ENCODE measurements around the gene FAM120A.
"Not testable (repeated sequence)": the region's sequence is repeated elsewhere in the genome, so short reads cannot be mapped to it uniquely, and the experiment has no call there.

The FAM120A gene

DNA sequence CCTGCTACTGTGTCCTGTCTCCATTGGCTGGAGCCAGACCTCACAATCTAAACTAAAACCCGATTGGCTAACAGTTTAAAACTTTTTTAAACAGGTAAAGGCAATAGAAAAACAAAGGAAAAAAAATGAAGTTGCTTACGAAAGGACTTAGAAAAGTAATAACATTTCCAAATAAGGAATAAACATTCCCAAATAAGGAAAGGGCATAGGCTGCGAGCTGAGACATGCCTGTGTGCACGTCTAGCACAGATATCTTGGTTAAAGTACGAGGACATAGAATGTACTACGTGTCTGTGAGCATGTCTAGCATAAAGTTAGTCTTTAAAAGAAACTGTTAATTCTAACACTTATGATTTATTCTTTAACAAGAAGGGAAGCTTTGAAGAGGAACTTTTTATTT, 15.3 kb upstream of the FAM120A start:
- Mint-ChIP-seq H3K4me3 (no peak overlapping the region), H3K9me3 (no peaks in the 10 kb centered on the region), H3K27ac (no peak overlapping the region), H3K27me3 (no peaks in the 10 kb centered on the region), H3K4me1 (peaks cover 6% of the 10 kb centered on the region), H3K36me3 (peaks cover 9% of the 10 kb centered on the region)
- ATAC-seq = no peak

DNA sequence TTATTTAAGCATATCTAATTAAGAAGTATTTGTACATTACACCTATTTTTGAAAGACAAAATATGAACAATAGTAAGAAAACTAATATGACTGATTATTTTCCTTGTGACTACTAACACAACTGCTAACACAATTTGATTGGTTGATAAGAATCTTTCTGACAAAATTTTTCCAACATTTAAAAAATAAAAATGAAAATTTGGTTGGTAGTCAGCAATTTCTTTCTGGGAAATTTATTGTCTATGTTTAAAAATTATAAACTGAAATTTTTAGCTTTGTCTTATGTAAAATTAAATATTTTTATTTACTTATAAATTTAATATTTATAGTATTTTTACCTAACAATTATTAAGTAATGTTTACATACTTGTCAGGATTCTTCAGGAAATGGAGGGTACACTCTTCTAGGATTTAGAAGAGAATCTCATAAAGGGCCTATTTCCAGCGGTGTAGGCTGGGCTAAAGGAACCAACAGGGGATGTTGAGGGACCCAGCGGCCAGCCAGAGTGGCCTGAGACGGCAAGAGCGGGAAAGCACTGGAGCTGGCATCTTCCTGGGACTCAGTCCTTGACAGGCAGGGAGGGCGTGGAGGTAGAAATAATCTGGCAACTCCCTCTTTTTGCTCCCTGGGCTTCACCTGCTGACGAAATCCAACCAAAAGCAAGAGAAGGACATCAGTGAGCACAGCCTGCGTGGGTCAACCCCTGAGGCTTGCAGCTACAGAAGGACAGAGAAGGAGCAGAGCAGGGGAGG, 14.7 kb upstream of the FAM120A start:
- Mint-ChIP-seq H3K27ac (no peak overlapping the region), H3K36me3 (peaks cover 9% of the 10 kb centered on the region), H3K4me1 (peaks cover 6% of the 10 kb centered on the region)

DNA sequence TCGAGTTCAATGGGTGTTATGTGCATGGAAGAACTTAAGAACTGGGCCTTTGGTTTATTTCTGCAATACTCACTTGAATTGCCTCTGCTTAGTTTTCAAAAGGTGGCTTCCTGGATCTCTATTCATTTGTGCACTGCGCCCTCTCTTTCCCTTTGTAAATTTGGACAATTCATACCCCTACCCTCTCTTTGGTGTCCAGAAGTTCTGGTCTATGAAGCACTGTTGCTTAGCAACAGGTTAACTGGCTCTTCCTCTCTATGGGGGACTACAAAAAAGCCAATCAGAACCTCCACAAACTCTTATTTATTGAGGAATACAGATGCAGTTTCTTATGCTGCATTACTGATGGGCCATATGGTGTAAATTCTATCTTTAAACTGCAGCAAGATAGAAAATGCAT, 13.5 kb upstream of the FAM120A start:
- Mint-ChIP-seq H3K27me3 (no peaks in the 10 kb centered on the region), H3K27ac (no peak overlapping the region), H3K36me3 (peaks cover 9% of the 10 kb centered on the region), H3K9me3 (no peaks in the 10 kb centered on the region), H3K4me1 (peaks cover 4% of the 10 kb centered on the region), H3K4me3 (no peak overlapping the region)
- ATAC-seq = no peak

More for the DNA sequence above, 14.7 kb upstream of the FAM120A start:
- Mint-ChIP-seq H3K27me3 (no peaks in the 10 kb centered on the region), H3K4me3 (no peak overlapping the region), H3K9me3 (no peaks in the 10 kb centered on the region)
- no peak for ATAC-seq

DNA sequence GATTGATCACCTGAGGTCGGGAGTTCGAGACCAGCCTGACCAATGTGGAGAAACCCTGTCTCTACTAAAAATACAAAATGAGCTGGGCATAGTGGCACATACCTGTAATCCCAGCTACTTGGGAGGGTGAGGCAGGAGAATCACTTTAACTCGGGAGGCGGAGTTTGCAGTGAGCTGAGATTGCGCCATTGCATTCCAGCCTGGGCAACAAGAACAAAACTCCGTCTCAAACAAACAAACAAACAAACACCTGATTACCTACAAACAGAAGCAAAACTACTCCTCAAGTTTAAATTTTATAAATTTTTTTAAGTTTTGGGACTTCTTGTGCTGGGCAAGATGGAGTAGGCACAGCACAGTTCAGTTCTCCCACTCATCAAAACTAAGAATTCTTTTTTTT, 12.2 kb upstream of the FAM120A start:
- H3K4me3 Mint-ChIP-seq, ATAC-seq, H3K27me3 Mint-ChIP-seq, H3K4me1 Mint-ChIP-seq, H3K9me3 Mint-ChIP-seq, H3K36me3 Mint-ChIP-seq, H3K27ac Mint-ChIP-seq: not testable (repeated sequence)

DNA sequence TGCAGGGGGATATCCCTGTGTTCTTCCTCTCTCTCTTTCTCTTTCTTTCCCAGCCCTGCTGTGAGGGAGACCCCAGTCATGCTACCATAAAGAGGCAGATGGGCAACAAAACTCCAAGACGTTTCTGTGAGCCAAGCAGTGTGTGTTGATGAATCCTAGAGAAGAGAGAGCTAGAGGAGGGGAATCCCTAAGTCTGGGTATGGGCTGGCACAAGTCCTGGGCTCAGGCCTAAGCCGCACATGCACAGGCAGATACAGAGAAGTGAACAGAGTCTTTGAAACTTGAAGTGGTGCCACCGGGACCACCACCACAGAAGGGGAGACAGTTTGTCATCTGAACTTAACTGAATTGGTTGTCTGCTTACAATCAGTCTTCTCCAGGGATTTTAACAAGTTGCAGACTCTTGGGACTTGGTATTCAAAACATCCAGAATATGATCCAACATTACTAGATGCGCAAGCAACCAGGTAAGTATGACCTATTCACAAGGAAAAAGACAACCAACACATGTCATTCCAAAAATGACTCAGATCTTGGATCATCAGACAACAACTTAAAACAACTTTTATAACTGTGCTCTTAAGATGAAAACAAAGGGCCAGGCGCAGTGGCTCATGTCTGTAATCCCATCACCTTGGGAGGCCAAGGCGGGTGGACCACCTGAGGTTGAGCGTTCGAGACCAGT, 10.4 kb upstream of the FAM120A start:
- no peaks in the 10 kb centered on the region for H3K27me3 Mint-ChIP-seq
- H3K9me3 Mint-ChIP-seq = no peaks in the 10 kb centered on the region
- no peaks in the 10 kb centered on the region for H3K4me1 Mint-ChIP-seq
- H3K27ac Mint-ChIP-seq = no peak overlapping the region
- peaks cover 4% of the 10 kb centered on the region for H3K36me3 Mint-ChIP-seq
- ATAC-seq = no peak
- no peak overlapping the region for H3K4me3 Mint-ChIP-seq

DNA sequence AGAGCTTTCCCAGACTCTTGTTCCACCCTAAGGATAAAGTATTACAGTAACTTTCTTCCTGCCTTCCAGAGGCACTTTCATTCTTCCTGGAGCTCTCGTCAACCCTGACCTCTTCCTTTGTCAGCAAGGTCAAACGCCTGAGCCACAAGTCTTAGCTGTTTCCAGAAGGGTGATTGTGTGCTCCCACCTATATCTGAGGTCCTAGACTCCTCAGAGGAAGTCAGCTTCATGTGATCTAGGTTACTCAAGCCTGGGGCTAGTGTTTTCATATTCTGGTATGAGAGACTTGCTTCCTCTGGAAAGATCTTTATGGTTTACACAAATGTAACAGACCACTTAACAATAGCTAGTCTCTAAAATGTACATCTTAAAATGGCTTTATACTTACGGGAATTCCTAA, 5.4 kb upstream of the FAM120A start:
- Mint-ChIP-seq H3K9me3 (no peaks in the 10 kb centered on the region), H3K4me3 (no peak overlapping the region), H3K36me3 (peaks cover 23% of the 10 kb centered on the region), H3K27ac (no peak overlapping the region), H3K27me3 (no peaks in the 10 kb centered on the region), H3K4me1 (no peaks in the 10 kb centered on the region)
- no peak for ATAC-seq

DNA sequence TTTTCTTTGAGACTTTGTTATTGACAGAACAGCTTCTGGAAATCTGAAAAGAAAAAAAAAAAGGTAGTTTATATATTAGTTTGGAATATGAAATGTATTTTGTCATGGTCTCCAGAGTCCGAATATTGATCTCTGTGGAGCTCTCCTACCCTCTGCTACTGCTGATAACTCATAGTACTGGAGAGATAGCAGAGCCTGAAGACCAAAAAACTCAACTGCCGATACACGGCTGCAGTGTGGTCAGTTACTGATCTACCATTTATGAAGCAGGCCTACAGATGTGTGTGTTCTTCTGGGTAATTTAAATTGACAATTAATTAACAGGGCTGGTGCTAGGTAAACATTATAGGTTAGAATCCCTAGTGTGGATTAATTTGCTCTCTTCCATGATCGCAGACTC, 3.8 kb upstream of the FAM120A start:
- peaks cover 23% of the 10 kb centered on the region for H3K36me3 Mint-ChIP-seq
- no peaks in the 10 kb centered on the region for H3K4me1 Mint-ChIP-seq
- no peak for ATAC-seq
- H3K9me3 Mint-ChIP-seq = no peaks in the 10 kb centered on the region
- H3K27me3 Mint-ChIP-seq = no peaks in the 10 kb centered on the region
- no peak overlapping the region for H3K27ac Mint-ChIP-seq
- H3K4me3 Mint-ChIP-seq = no peak overlapping the region

DNA sequence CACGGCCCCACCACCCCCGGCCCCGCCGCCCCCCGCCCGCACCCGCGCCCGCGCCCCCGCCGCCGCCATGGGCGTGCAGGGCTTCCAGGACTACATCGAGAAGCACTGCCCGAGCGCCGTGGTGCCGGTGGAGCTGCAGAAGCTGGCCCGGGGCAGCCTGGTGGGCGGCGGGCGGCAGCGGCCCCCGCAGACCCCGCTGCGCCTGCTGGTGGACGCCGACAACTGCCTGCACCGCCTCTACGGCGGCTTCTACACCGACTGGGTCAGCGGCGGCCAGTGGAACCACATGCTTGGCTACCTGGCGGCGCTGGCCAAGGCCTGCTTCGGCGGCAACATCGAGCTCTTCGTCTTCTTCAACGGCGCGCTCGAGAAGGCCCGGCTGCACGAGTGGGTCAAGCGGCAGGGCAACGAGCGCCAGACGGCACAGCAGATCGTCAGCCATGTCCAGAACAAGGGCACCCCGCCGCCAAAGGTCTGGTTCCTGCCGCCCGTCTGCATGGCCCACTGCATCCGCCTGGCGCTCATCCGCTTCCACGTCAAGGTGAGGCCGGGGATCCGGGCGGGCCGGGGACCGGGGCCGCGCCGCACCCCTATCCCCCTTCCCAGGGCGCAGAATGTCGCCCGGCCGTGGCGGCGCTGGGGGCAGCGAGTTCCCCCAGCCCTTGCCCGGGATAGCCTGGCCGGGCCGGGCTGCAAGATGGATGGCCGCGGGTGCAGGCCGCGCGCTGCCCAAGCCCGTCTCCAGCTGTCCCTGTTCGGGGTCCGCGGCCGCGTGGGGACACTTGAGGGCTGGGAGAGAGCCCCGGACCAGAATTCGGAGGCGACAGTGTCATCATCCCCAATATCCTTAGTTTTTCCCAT, 594 bp downstream of the FAM120A start:
- Mint-ChIP-seq H3K27ac (peak overlapping the region; percentile 86), H3K36me3 (peaks cover 16% of the 10 kb centered on the region), H3K27me3 (no peaks in the 10 kb centered on the region), H3K9me3 (no peaks in the 10 kb centered on the region), H3K4me3 (peak overlapping the region; percentile 92), H3K4me1 (peaks cover 26% of the 10 kb centered on the region)
- ATAC-seq = peak; percentile 50

DNA sequence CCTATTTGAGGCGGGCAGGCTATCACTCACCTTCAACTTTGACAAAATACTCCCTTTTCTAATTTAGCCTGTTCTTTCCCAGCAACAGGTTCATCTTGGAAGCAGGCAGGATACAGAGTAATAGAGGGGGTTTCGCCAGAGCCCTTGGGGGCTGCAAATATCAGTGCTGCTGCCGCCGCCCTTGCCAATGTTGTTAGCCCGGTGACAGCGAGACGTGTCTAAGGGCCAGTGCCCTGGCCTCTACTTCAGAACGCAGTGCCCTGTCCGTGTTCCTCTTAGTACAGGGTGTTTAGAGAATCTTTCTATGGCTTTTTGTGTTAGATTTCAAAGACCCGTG, 1.2 kb downstream of the FAM120A start:
- no peak for ATAC-seq
- peaks cover 12% of the 10 kb centered on the region for H3K36me3 Mint-ChIP-seq

DNA sequence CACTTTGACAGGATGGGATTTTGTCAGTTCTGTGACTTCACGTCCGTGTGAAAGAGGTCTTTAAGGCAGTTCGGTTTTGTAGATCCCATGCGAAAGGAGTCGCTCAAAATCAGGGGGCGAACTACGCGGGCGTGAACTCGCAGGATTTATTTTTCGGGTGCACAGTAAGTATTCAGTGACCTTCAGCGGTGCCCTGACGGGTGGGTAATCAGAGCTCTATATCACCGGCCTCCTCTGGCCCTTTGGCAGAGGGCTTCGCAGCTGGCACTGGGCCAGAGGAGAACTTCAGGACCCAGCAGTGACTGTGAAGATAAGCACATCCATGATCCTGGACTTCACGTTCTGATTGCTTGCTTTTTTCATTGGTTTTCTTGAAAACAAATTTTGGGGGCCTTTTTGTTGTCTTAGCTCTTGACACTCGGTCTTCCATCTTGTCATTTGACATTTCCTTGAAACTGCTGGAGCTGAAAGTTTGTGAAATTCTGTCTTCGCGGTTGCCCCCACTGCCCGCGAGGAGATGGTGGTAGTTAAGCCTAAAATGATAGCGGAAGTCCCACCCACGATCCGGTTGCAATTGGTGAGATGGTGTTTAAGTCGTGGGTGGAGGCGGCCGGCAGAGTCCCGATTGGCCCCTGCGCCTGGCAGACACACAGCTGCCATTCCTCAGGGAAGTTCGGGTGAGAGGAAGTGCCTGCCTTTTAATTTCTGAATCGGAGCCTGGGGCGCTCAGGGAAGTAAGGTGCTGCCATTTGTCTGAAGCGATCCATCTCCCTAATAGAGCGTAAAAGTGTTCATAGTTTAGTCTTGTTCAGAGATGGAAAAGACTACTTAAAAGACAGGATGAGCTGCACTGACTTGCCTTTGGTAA, 1.8 kb downstream of the FAM120A start, which contains the start of gene FAM120AOS:
TSS of gene FAM120AOS (minus strand) at position 535 of the 868 bp plus-strand sequence. CDS start 872 bp downstream, outside the sequence.
- Mint-ChIP-seq H3K4me3 (peak within 1 kb of the TSS; percentile 92), H3K27me3 (no peaks in the 10 kb centered on the region), H3K4me1 (peaks cover 38% of the 10 kb centered on the region), H3K36me3 (peaks cover 15% of the 10 kb centered on the region), H3K27ac (peak within 1 kb of the TSS; percentile 86), H3K9me3 (no peaks in the 10 kb centered on the region)
- ATAC-seq = peak; percentile 84

More for the DNA sequence above, 1.2 kb downstream of the FAM120A start:
- Mint-ChIP-seq H3K27ac (peak overlapping the region; percentile 86), H3K4me3 (peak overlapping the region; percentile 92), H3K9me3 (no peaks in the 10 kb centered on the region), H3K27me3 (no peaks in the 10 kb centered on the region), H3K4me1 (peaks cover 32% of the 10 kb centered on the region)

DNA sequence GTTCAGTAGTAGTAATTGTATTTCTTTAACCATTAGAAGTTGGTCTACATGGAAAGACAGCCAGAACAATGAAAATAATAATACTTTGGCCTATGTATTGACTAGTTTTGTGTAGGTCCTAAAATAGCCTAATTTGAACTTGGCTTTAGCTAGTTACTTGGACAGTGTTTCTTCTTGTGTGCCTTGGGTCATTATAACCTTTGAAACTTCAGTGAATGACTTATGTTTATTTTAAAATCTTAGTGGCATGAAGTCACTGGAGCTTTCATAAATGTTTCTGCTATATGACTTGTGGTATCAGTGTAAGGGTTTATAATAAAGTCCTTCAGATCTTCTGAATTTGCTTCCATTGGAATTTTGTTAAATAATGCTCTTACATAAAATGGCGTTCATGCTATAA, 4.5 kb downstream of the FAM120A start:
- no peaks in the 10 kb centered on the region for H3K9me3 Mint-ChIP-seq
- peak overlapping the region; percentile 62 for H3K27ac Mint-ChIP-seq
- no peaks in the 10 kb centered on the region for H3K27me3 Mint-ChIP-seq
- H3K4me3 Mint-ChIP-seq = peak overlapping the region; percentile 12
- no peak for ATAC-seq
- peaks cover 62% of the 10 kb centered on the region for H3K4me1 Mint-ChIP-seq
- H3K36me3 Mint-ChIP-seq = peaks cover 27% of the 10 kb centered on the region

DNA sequence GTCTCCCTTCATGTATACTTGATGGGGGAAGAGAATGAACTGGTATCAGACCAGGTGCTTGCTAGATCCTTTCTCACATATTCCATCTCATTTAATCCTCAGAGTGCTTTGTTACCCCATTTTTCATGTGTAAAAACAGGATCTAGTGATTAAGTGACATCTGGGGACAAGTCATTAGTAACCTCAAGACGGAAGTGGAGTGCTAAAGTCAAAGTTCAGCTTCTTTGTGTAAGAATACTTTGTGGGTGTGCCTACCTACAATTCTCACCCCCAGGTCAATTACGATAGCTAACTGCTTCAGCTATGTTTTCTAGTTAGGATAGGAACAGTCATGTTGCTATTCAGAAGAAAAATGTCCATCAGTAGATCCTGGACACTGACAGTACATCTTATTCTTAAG, 5.0 kb downstream of the FAM120A start:
- Mint-ChIP-seq H3K9me3 (no peaks in the 10 kb centered on the region), H3K27me3 (no peaks in the 10 kb centered on the region), H3K4me3 (peak overlapping the region; percentile 12), H3K4me1 (peaks cover 64% of the 10 kb centered on the region), H3K27ac (peak overlapping the region; percentile 62), H3K36me3 (peaks cover 27% of the 10 kb centered on the region)
- ATAC-seq = no peak

DNA sequence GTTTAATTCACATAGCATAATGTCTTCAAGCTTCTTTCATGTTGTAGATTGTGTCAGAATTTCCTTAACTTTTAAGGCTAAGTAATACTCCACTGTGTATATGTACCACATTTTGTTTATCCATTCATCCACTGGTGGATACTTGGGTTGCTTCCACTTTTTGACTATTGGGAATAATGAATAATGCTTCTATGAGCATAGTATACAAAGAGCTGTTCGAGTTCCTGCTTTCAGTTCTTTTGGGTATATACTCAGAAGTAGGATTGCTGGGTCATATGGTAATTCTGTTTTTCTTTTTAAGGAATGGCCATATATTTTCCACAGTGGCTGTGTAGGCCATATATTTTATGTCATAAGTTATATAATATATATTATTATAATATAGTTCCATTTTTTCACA, 5.5 kb downstream of the FAM120A start:
- H3K27ac Mint-ChIP-seq = peak overlapping the region; percentile 62
- H3K9me3 Mint-ChIP-seq = no peaks in the 10 kb centered on the region
- no peak for ATAC-seq
- H3K36me3 Mint-ChIP-seq = peaks cover 27% of the 10 kb centered on the region
- peaks cover 64% of the 10 kb centered on the region for H3K4me1 Mint-ChIP-seq
- no peak overlapping the region for H3K4me3 Mint-ChIP-seq
- H3K27me3 Mint-ChIP-seq = no peaks in the 10 kb centered on the region

DNA sequence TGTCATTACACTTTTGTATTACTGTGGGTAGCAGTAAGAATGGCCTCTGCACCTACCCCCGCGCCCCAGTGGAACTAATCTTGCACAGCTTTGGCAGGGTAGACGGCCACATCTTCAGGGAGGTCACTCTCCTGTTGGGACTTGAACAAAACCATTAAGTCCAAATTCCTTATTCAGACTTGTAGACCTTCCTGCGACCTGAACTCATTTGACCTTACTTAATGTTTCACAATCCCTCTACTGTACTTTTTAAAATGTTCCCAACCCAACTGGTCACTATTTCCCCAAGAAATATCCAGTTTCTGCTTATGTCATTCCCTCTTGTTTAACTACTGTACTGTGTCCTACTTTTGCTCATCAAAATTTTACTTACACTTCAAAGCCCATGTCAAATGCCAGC, 7.2 kb downstream of the FAM120A start:
- H3K27me3 Mint-ChIP-seq = no peaks in the 10 kb centered on the region
- H3K4me1 Mint-ChIP-seq = peaks cover 76% of the 10 kb centered on the region
- no peak for ATAC-seq
- no peaks in the 10 kb centered on the region for H3K9me3 Mint-ChIP-seq
- no peak overlapping the region for H3K4me3 Mint-ChIP-seq
- peak overlapping the region; percentile 62 for H3K27ac Mint-ChIP-seq
- peaks cover 27% of the 10 kb centered on the region for H3K36me3 Mint-ChIP-seq

Data from stimulated activated memory B cell treated with anti-CD40 and anti-IgM and Interleukin-4, amounts not matched to agents 10 μg/mL and 1 μg/mL and 100 μg/mL, for 72 hours (primary cell).